ENCODE measurements around the gene ARSB. TPM values are rescaled to one million over a fixed set of nuclear protein-coding genes. Genes with fewer than 3 reads are reported as not detected.

ARSB gene
- total RNA-seq, 3 donors from 2014 or later, result 9.8 to 17.6 (median 10.0) TPM

- H3K4me1 ChIP-seq, result no peaks in the 10 kb centered on the region
- no peak for TF ChIP-seq POLR2AphosphoS5 (IDR thresholded peaks at IDR 0.05)
- no peak for TF ChIP-seq POLR2A (IDR thresholded peaks at IDR 0.05)
- TF ChIP-seq CTCF (IDR thresholded peaks at IDR 0.05), result no peak
- no peaks in the 10 kb centered on the region for H3K27me3 ChIP-seq
- intact Hi-C loops (cut with DNase I; ENCODE audit: low total_unique reads), result no loop called here
- DNase-seq (ENCODE audit: low spot score in 2 of 2), result no peak
- H3K4me3 ChIP-seq, result no peak overlapping the region
- H3K9me3 ChIP-seq, result no peaks in the 10 kb centered on the region
- no peak overlapping the region for H3K27ac ChIP-seq
- H3K36me3 ChIP-seq, result no peaks in the 10 kb centered on the region
These were observed 26.3 kb downstream of the ARSB start for GRCh38 chr5:78958672-78959445.

- Histone ChIP-seq H3K9me3 (no peaks in the 10 kb centered on the region), H3K27ac (no peak overlapping the region), H3K36me3 (no peaks in the 10 kb centered on the region), H3K27me3 (no peaks in the 10 kb centered on the region), H3K4me3 (no peak overlapping the region), H3K4me1 (no peaks in the 10 kb centered on the region)
- intact Hi-C loops (cut with DNase I; ENCODE audit: low total_unique reads), result no loop called here
- TF ChIP-seq POLR2A (IDR thresholded peaks at IDR 0.05), result no peak
- no peak for TF ChIP-seq CTCF (IDR thresholded peaks at IDR 0.05)
- TF ChIP-seq POLR2AphosphoS5 (IDR thresholded peaks at IDR 0.05), result no peak
- no peak for DNase-seq (ENCODE audit: low spot score in 2 of 2)
These were observed 28.2 kb downstream of the ARSB start for GRCh38 chr5:78956901-78957300.

GRCh38 chr5:78953092-78953800 lies 31.9 kb downstream of the ARSB start:
- Histone ChIP-seq H3K4me1 (no peaks in the 10 kb centered on the region), H3K27ac (no peak overlapping the region), H3K36me3 (no peaks in the 10 kb centered on the region), H3K9me3 (no peaks in the 10 kb centered on the region), H3K27me3 (no peaks in the 10 kb centered on the region), H3K4me3 (no peak overlapping the region)
- intact Hi-C loops (cut with DNase I; ENCODE audit: low total_unique reads), result no loop called here
- DNase-seq (ENCODE audit: low spot score in 2 of 2), result no peak
- TF ChIP-seq POLR2AphosphoS5 (IDR thresholded peaks at IDR 0.05), result no peak
- TF ChIP-seq CTCF (IDR thresholded peaks at IDR 0.05), result no peak
- no peak for TF ChIP-seq POLR2A (IDR thresholded peaks at IDR 0.05)

- Histone ChIP-seq H3K27me3 (no peaks in the 10 kb centered on the region), H3K4me3 (no peak overlapping the region), H3K4me1 (no peaks in the 10 kb centered on the region), H3K36me3 (no peaks in the 10 kb centered on the region), H3K27ac (no peak overlapping the region), H3K9me3 (no peaks in the 10 kb centered on the region)
- intact Hi-C loops (cut with DNase I; ENCODE audit: low total_unique reads), result no loop called here
- no peak for DNase-seq (ENCODE audit: low spot score in 2 of 2)
- no peak for TF ChIP-seq POLR2A (IDR thresholded peaks at IDR 0.05)
- TF ChIP-seq CTCF (IDR thresholded peaks at IDR 0.05), result no peak
- no peak for TF ChIP-seq POLR2AphosphoS5 (IDR thresholded peaks at IDR 0.05)
These were observed 54.4 kb downstream of the ARSB start for GRCh38 chr5:78930721-78931120.

GRCh38 chr5:78929833-78930232 lies 55.3 kb downstream of the ARSB start:
- no peaks in the 10 kb centered on the region for H3K27me3 ChIP-seq
- TF ChIP-seq POLR2AphosphoS5 (IDR thresholded peaks at IDR 0.05) (no peak), CTCF (IDR thresholded peaks at IDR 0.05) (no peak), POLR2A (IDR thresholded peaks at IDR 0.05) (no peak)
- H3K4me3 ChIP-seq, result no peak overlapping the region
- H3K36me3 ChIP-seq, result no peaks in the 10 kb centered on the region
- no peak for DNase-seq (ENCODE audit: low spot score in 2 of 2)
- intact Hi-C loops (cut with DNase I; ENCODE audit: low total_unique reads), result no loop called here
- H3K27ac ChIP-seq, result no peak overlapping the region
- H3K4me1 ChIP-seq, result no peaks in the 10 kb centered on the region
- H3K9me3 ChIP-seq, result no peaks in the 10 kb centered on the region

Measured in breast epithelium (tissue), 4 donors.